Measurements from ENCODE around the gene ZNF473. TPM values are rescaled to one million over a fixed set of nuclear protein-coding genes. Genes with fewer than 3 reads are reported as not detected.
"Not testable (repeated sequence)": the region's sequence is repeated elsewhere in the genome, so short reads cannot be mapped to it uniquely, and the experiment has no call there.

The ZNF473 gene
- total RNA-seq, 1 experiment from 2014 or later = 11.7 TPM

DNA sequence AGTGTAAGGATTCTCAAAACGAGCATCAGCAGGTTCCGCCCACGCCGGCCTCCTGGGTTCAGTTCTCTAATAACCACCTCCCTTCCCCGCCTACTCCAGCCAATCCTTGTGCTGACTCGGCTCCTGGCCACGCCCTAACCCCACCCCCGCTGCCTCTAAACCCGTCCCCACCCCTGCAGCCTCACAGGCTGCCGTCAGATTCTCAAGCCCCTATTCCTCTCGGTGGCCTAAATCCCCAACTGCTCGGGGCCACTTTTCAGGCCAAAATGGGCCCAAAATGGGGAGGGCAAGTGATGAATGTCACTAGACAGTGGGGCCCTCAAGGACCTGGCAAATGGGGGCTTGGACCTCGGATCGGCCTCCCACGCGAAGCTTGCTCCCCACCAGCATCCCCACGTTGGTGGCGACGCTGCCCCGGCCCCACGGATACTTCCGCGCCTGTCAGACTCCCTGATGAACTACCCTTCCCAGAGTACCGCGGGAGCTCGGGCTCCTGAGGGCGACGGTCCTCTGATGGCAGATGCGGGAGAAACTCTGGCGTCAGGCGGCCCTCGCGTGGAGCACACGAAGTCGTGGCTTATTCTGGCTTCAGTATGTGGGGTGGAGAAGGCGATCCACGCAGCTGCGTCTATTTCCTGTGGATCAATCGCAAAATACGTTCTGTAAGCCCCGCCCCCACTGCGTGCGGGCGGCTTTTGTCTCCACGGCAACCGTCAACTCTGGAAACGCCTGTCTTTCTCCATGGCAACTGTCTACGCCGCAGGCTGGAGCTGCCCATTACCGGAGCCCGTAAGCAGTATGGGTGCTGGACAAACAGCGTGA lies 24.8 kb downstream of the ZNF473 start:
- CTCF ChIA-PET = no interaction called here
- intact Hi-C loops (cut with micrococcal nuclease; ENCODE audit: unreplicated experiment) = no loop called here
- TF ChIP-seq SIN3A (IDR thresholded peaks at IDR 0.05; ENCODE audit: borderline replicate concordance, insufficient read depth, low read depth, low read length) = no peak
- TF ChIP-seq, protein P1, sequence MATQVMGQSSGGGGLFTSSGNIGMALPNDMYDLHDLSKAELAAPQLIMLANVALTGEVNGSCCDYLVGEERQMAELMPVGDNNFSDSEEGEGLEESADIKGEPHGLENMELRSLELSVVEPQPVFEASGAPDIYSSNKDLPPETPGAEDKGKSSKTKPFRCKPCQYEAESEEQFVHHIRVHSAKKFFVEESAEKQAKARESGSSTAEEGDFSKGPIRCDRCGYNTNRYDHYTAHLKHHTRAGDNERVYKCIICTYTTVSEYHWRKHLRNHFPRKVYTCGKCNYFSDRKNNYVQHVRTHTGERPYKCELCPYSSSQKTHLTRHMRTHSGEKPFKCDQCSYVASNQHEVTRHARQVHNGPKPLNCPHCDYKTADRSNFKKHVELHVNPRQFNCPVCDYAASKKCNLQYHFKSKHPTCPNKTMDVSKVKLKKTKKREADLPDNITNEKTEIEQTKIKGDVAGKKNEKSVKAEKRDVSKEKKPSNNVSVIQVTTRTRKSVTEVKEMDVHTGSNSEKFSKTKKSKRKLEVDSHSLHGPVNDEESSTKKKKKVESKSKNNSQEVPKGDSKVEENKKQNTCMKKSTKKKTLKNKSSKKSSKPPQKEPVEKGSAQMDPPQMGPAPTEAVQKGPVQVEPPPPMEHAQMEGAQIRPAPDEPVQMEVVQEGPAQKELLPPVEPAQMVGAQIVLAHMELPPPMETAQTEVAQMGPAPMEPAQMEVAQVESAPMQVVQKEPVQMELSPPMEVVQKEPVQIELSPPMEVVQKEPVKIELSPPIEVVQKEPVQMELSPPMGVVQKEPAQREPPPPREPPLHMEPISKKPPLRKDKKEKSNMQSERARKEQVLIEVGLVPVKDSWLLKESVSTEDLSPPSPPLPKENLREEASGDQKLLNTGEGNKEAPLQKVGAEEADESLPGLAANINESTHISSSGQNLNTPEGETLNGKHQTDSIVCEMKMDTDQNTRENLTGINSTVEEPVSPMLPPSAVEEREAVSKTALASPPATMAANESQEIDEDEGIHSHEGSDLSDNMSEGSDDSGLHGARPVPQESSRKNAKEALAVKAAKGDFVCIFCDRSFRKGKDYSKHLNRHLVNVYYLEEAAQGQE (IDR thresholded peaks at IDR 0.05; ENCODE audit: insufficient read depth in 1 of 2, low read depth in 2 of 2, low read length in 1 of 2) = no peak
- TF ChIP-seq POLR2AphosphoS5 (IDR thresholded peaks at IDR 0.05; ENCODE audit: low read depth, low read length) = no peak
- no peak for TF ChIP-seq TCF7L2 (IDR thresholded peaks at IDR 0.05; ENCODE audit: low read depth, low read length)
- TF ChIP-seq, protein P2, sequence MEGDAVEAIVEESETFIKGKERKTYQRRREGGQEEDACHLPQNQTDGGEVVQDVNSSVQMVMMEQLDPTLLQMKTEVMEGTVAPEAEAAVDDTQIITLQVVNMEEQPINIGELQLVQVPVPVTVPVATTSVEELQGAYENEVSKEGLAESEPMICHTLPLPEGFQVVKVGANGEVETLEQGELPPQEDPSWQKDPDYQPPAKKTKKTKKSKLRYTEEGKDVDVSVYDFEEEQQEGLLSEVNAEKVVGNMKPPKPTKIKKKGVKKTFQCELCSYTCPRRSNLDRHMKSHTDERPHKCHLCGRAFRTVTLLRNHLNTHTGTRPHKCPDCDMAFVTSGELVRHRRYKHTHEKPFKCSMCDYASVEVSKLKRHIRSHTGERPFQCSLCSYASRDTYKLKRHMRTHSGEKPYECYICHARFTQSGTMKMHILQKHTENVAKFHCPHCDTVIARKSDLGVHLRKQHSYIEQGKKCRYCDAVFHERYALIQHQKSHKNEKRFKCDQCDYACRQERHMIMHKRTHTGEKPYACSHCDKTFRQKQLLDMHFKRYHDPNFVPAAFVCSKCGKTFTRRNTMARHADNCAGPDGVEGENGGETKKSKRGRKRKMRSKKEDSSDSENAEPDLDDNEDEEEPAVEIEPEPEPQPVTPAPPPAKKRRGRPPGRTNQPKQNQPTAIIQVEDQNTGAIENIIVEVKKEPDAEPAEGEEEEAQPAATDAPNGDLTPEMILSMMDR (IDR thresholded peaks at IDR 0.05) = no peak
- in situ Hi-C loops (cut with HindIII; ENCODE audit: low pct_unique_long_range_greater_than_20kb, low sequenced_read_pairs) = no loop called here
- peaks cover 24% of the 10 kb centered on the region for H3K9me3 ChIP-seq (ENCODE audit: control insufficient read depth, insufficient read depth, low read depth, low read length)
- H3K4me1 ChIP-seq (ENCODE audit: control insufficient read depth, insufficient read depth, low read length) = no peaks in the 10 kb centered on the region
- no peak for DNase-seq (ENCODE audit: low read depth, low spot score)
- H3K27me3 ChIP-seq (ENCODE audit: control insufficient read depth, insufficient read depth, low read length) = no peaks in the 10 kb centered on the region
- ATAC-seq = peak; percentile 94
- H3K27ac ChIP-seq (ENCODE audit: low read length) = 0 out of 2 replicates have a peak overlapping the region, but pooled peaks have one; percentile 12
- POLR2A ChIA-PET = no interaction called here
- H3K4me3 ChIP-seq (ENCODE audit: low read depth in 2 of 2, low read length in 2 of 2) = peak overlapping the region; percentile 55 to 57
- BruUV-seq (replicated peaks) = no TSS peak
- no peaks in the 10 kb centered on the region for H3K36me3 ChIP-seq (ENCODE audit: control insufficient read depth, insufficient read depth, low read length)

DNA sequence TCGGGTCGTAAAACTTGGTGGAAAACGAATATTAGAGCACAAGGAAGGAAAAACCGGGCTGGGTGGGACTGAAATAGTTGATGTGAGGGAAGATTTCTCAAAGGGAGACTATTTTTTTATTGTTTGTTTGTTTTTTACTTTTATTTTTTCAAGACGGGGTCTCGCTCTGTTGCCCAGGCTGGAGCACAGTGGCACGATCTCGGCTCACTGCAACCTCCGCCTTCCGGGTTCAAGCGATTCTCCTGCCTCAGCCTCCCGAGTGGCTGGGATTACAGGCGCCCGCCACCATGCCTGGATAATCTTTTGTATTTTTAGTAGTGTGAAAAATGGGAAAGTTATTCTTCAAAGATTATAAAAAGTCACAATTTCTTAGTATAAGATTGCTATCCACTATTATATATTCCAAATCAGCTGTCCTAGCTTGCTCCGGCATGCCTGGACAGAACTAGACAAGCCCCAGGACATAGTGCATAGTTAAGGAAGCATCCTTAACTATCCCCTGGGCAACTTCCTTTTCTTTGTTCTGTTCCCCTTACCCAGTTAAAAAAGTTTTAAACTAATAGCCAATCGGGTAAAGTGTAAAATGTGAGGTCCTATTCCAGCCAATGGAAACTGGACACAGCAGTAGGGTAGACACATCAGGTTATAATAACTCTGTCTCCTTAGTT lies 25.6 kb downstream of the ZNF473 start:
- H3K4me1 ChIP-seq (ENCODE audit: control insufficient read depth, insufficient read depth, low read length); ATAC-seq; intact Hi-C loops (cut with micrococcal nuclease; ENCODE audit: unreplicated experiment); POLR2A ChIA-PET; DNase-seq (ENCODE audit: low read depth, low spot score); BruUV-seq (replicated peaks); in situ Hi-C loops (cut with HindIII; ENCODE audit: low pct_unique_long_range_greater_than_20kb, low sequenced_read_pairs); H3K27me3 ChIP-seq (ENCODE audit: control insufficient read depth, insufficient read depth, low read length); H3K36me3 ChIP-seq (ENCODE audit: control insufficient read depth, insufficient read depth, low read length): not testable (repeated sequence)
- Histone ChIP-seq H3K4me3 (ENCODE audit: low read depth in 2 of 2, low read length in 2 of 2) (peak overlapping the region; percentile 55 to 57), H3K9me3 (ENCODE audit: control insufficient read depth, insufficient read depth, low read depth, low read length) (peaks cover 16% of the 10 kb centered on the region), H3K27ac (ENCODE audit: low read length) (0 out of 2 replicates have a peak overlapping the region, but pooled peaks have one; percentile 12)
- CTCF ChIA-PET = interaction anchor here (0.7 kb wide), 1 partner anchor 17 kb away, joined by 3 read pairs; no protein-coding TSS in a partner anchor

Data from Panc1 (cell line).